HCEC 1CT (cell line): ENCODE results near the gene ELK3.

Experiments used
- DNase-seq: peaks from one replicate; pipeline ENCODE4 v3.0.0-alpha.2; 2017

The ELK3 gene

GRCh38 chr12:96189781-96190180, 4.4 kb upstream of the ELK3 start:
- DNase-seq: no peak

GRCh38 chr12:96190413-96191108, 3.6 kb upstream of the ELK3 start:
- peak; percentile 51 for DNase-seq

GRCh38 chr12:96192926-96193573, 1.1 kb upstream of the ELK3 start:
- no peak for DNase-seq

GRCh38 chr12:96194576-96194889, 358 bp downstream of the ELK3 start:
- no peak for DNase-seq

GRCh38 chr12:96194971-96195844, 1.0 kb downstream of the ELK3 start:
- peak; percentile 87 for DNase-seq

- peak; percentile 84 for DNase-seq
Observed at GRCh38 chr12:96195845-96196451, 1.8 kb downstream of the ELK3 start.

- peak; percentile 60 for DNase-seq
Observed at GRCh38 chr12:96196781-96197180, 2.6 kb downstream of the ELK3 start.

- peak; percentile 98 for DNase-seq
Observed at GRCh38 chr12:96197503-96198272, 3.5 kb downstream of the ELK3 start.

- peak; percentile 98 for DNase-seq
Observed at GRCh38 chr12:96198965-96199364, 4.8 kb downstream of the ELK3 start.

GRCh38 chr12:96199464-96199863, 5.3 kb downstream of the ELK3 start:
- no peak for DNase-seq

GRCh38 chr12:96201272-96202227, 7.4 kb downstream of the ELK3 start:
- no peak for DNase-seq

GRCh38 chr12:96204381-96204780, 10.2 kb downstream of the ELK3 start:
- no peak for DNase-seq

GRCh38 chr12:96205908-96206307, 11.7 kb downstream of the ELK3 start:
- no peak for DNase-seq

GRCh38 chr12:96206936-96207662, 12.9 kb downstream of the ELK3 start:
- DNase-seq: no peak

- DNase-seq: peak; percentile 83
Observed at GRCh38 chr12:96208346-96208745, 14.2 kb downstream of the ELK3 start.

- DNase-seq: no peak
Observed at GRCh38 chr12:96208801-96209549, 14.8 kb downstream of the ELK3 start.

GRCh38 chr12:96210376-96211055, 16.3 kb downstream of the ELK3 start:
- no peak for DNase-seq

- DNase-seq: no peak
Observed at GRCh38 chr12:96211988-96212387, 17.8 kb downstream of the ELK3 start.
